ENCODE measurements around the gene CDK10.
"Not testable (repeated sequence)": the region's sequence is repeated elsewhere in the genome, so short reads cannot be mapped to it uniquely, and the experiment has no call there.

Gene CDK10

GRCh38 chr16:89669755-89670154 lies 16.7 kb upstream of the CDK10 start:
- DNase-seq, result no peak

GRCh38 chr16:89670496-89671431 lies 15.7 kb upstream of the CDK10 start:
- no peak for DNase-seq

GRCh38 chr16:89671565-89671964 lies 14.9 kb upstream of the CDK10 start:
- not testable (repeated sequence) for DNase-seq

GRCh38 chr16:89672177-89672941 lies 14.1 kb upstream of the CDK10 start:
- no peak for DNase-seq

- no peak for DNase-seq
Measured at GRCh38 chr16:89678258-89678657, 8.2 kb upstream of the CDK10 start.

- no peak for DNase-seq
Measured at GRCh38 chr16:89685916-89686315, 573 bp upstream of the CDK10 start.

- DNase-seq, result peak; percentile 7
Measured at GRCh38 chr16:89687092-89687940, 827 bp downstream of the CDK10 start.

- no peak for DNase-seq
Measured at GRCh38 chr16:89688395-89688794, 1.9 kb downstream of the CDK10 start.

- no peak for DNase-seq
Measured at GRCh38 chr16:89689142-89689541, 2.7 kb downstream of the CDK10 start.

- not testable (repeated sequence) for DNase-seq
Measured at GRCh38 chr16:89689621-89690020, 3.1 kb downstream of the CDK10 start.

- no peak for DNase-seq
Measured at GRCh38 chr16:89690392-89690901, 4.0 kb downstream of the CDK10 start.

GRCh38 chr16:89691231-89691985 lies 4.9 kb downstream of the CDK10 start:
- DNase-seq, result no peak

- no peak for DNase-seq
Measured at GRCh38 chr16:89691986-89692569, 5.6 kb downstream of the CDK10 start.

- DNase-seq, result no peak
Measured at GRCh38 chr16:89693289-89693731, 6.8 kb downstream of the CDK10 start.

- no peak for DNase-seq
Measured at GRCh38 chr16:89693931-89694783, 7.7 kb downstream of the CDK10 start.

GRCh38 chr16:89694784-89695085 lies 8.2 kb downstream of the CDK10 start:
- not testable (repeated sequence) for DNase-seq

- DNase-seq, result no peak
Measured at GRCh38 chr16:89695086-89695874, 8.8 kb downstream of the CDK10 start.

- no peak for DNase-seq
Measured at GRCh38 chr16:89695875-89696669, 9.6 kb downstream of the CDK10 start.

- DNase-seq, result no peak
Measured at GRCh38 chr16:89696670-89697128, 10.2 kb downstream of the CDK10 start.

All from DMS79 (cell line).